Measurements from ENCODE around the gene AKAP10.

DNA sequence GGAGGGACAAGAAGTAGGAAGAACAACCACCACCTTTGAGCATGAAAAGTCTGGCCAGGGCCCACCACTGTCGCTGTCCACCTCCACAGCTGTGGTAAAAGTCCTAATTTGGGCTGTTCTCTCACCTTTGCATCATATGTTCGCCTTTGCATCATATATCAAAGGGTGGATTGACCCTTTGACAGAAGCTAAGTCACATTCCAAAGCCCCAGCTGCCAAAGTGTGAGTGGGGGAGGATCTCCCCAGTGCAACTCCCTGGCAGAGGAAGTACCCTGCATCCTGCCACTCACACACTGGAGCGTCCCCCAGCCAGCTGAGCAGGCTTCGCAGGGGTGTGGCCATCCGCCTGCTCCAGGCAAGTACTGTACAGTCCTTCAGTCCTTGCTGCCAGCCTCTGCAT, 18.9 kb upstream of the AKAP10 start:
- TF ChIP-seq, protein P1, sequence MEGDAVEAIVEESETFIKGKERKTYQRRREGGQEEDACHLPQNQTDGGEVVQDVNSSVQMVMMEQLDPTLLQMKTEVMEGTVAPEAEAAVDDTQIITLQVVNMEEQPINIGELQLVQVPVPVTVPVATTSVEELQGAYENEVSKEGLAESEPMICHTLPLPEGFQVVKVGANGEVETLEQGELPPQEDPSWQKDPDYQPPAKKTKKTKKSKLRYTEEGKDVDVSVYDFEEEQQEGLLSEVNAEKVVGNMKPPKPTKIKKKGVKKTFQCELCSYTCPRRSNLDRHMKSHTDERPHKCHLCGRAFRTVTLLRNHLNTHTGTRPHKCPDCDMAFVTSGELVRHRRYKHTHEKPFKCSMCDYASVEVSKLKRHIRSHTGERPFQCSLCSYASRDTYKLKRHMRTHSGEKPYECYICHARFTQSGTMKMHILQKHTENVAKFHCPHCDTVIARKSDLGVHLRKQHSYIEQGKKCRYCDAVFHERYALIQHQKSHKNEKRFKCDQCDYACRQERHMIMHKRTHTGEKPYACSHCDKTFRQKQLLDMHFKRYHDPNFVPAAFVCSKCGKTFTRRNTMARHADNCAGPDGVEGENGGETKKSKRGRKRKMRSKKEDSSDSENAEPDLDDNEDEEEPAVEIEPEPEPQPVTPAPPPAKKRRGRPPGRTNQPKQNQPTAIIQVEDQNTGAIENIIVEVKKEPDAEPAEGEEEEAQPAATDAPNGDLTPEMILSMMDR (conservative IDR thresholded peaks at IDR 0.05): no peak
- TF ChIP-seq EZH2 (IDR thresholded peaks at IDR 0.05; ENCODE audit: low read depth): no peak
